Measurements from ENCODE around the gene ESR2. TPM values are rescaled to one million over a fixed set of nuclear protein-coding genes. Genes with fewer than 3 reads are reported as not detected.
A peak's percentile ranks its signal among the peaks of the same experiment; 100 is the strongest.

Gene ESR2
- total and polyA plus RNA-seq, 12 donors: 0.12 to 1.6 (median 0.73) TPM

DNA sequence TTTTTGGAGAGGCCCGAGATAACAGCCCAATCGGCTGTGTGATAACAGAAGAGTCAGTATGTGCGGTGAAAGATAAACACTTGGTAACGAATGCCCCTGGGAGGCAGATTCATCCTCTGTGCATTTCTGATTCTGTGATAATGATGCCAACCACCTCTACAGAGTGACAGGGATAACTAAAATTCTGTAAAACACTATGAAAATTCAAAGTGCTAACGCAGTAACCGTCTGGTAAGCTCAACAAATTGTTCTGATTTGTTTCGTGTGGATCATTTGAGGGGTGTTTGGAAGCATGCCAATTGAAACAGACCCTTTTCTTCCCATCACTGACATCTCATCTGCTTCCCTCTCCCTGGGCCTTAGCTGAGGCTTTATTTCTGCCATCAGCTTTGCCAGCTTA, 76.3 kb downstream of the ESR2 start:
- Histone ChIP-seq H3K36me3 (peaks cover 0 to 100% (median 40%) of the 10 kb centered on the region in 9 donors), H3K27me3 (no peaks in the 10 kb centered on the region), H3K9me3 (no peaks in the 10 kb centered on the region), H3K4me1 (peaks cover 9 to 84% (median 34%) of the 10 kb centered on the region in 9 donors), H3K27ac (peak overlapping the region in 8 of 10 donors; percentile 41 to 81 (median 74)), H3K4me3 (no peak overlapping the region)
- intact Hi-C loops (cut with DNase I): loop anchor here in 1 of 10 donors (2.0 kb wide), 1 partner anchor 19 kb away; no protein-coding TSS in a partner anchor
- 57 to 58% methylated on average over 7 of the region's 7 CpGs for WGBS, 2 donors
- TF ChIP-seq, protein P1, sequence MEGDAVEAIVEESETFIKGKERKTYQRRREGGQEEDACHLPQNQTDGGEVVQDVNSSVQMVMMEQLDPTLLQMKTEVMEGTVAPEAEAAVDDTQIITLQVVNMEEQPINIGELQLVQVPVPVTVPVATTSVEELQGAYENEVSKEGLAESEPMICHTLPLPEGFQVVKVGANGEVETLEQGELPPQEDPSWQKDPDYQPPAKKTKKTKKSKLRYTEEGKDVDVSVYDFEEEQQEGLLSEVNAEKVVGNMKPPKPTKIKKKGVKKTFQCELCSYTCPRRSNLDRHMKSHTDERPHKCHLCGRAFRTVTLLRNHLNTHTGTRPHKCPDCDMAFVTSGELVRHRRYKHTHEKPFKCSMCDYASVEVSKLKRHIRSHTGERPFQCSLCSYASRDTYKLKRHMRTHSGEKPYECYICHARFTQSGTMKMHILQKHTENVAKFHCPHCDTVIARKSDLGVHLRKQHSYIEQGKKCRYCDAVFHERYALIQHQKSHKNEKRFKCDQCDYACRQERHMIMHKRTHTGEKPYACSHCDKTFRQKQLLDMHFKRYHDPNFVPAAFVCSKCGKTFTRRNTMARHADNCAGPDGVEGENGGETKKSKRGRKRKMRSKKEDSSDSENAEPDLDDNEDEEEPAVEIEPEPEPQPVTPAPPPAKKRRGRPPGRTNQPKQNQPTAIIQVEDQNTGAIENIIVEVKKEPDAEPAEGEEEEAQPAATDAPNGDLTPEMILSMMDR (IDR thresholded peaks at IDR 0.05): no peak
- DNase-seq (no peak), ATAC-seq (no peak)

DNA sequence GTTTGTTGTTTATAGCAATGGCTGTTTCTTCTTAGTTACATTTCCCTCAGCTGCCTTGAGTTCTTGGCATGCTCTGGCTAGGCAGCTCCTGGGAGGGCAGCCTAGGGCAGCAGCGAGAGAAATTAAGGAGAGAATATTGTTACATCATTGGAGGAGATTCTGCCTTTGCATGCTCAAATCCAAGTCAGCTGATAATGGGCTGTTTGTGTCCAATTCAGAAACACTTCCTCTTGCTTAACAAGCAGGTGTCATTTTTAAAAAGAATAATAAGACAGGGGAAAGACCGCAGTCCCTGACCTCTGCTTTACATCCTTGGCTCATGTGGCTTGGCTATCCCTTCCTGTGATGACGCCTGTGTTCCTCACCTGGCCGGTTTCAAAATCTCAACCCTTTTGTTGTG, 76.9 kb downstream of the ESR2 start:
- TF ChIP-seq, protein P1 (IDR thresholded peaks at IDR 0.05): no peak
- no peak for ATAC-seq
- DNase-seq: no peak
- no peaks in the 10 kb centered on the region for H3K9me3 ChIP-seq
- peaks cover 9 to 84% (median 34%) of the 10 kb centered on the region in 9 donors for H3K4me1 ChIP-seq
- no peak overlapping the region for H3K4me3 ChIP-seq
- peak overlapping the region in 8 of 10 donors; percentile 41 to 81 (median 70) for H3K27ac ChIP-seq
- peaks cover 0 to 100% (median 40%) of the 10 kb centered on the region in 9 donors for H3K36me3 ChIP-seq
- H3K27me3 ChIP-seq: no peaks in the 10 kb centered on the region
- WGBS, 2 donors: 40 to 45% methylated on average over 4 of the region's 4 CpGs
- intact Hi-C loops (cut with DNase I): loop anchor here in 1 of 10 donors (2.0 kb wide), 1 partner anchor 19 kb away; no protein-coding TSS in a partner anchor

DNA sequence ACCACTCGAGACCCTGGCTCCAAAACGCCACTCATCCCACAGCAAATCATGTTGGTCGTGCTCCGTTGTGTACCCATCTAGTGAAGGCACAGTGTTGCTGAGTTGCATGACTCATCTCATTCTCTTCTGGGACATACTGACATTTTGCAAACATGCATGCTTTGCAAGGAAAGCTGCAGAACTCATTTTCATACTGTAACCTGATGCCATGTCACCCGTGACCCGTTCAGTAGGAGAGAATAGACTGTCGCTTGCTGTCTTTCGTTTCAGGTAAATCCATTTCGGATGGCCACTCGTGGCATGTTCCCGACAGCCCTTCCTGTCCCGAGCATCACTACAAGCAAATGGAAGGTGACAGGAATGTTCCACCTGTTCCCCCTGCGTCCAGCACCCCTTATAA, 78.2 kb downstream of the ESR2 start:
- Histone ChIP-seq H3K4me1 (peaks cover 8 to 75% (median 30%) of the 10 kb centered on the region in 9 donors), H3K4me3 (peak overlapping the region in 3 of 10 donors; percentile 2 to 46 (median 34)), H3K27ac (peak overlapping the region in 7 of 10 donors; percentile 8 to 81 (median 58)), H3K36me3 (peaks cover 0 to 100% (median 41%) of the 10 kb centered on the region in 9 donors), H3K27me3 (no peaks in the 10 kb centered on the region), H3K9me3 (no peaks in the 10 kb centered on the region)
- DNase-seq: no peak
- no peak for ATAC-seq
- TF ChIP-seq, protein P1 (IDR thresholded peaks at IDR 0.05): no peak
- WGBS, 2 donors: 72 to 84% methylated on average over 13 of the region's 13 CpGs
- intact Hi-C loops (cut with DNase I): loop anchor here in 1 of 10 donors (2.0 kb wide), 1 partner anchor 17 kb away; no protein-coding TSS in a partner anchor

DNA sequence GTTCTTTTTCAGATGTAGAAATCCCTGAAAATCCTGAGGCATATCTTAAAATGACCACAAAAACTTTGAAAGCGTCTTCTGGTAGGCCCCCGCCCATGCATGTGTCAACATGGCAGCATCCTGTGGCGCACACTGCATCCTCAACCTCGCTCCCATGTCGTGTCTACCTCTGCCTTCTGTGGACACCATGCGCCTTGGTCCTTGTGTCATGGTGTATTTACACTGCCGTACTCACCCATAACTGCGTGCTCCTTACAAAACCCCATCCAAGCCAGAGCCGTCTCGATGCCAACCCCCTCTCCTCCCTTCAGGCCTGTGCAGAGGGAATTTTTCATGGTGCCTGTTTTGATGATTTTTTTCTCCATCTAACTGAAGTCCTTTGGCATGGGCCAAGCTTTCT, 78.9 kb downstream of the ESR2 start:
- ATAC-seq (no peak), DNase-seq (no peak)
- H3K9me3 ChIP-seq: no peaks in the 10 kb centered on the region
- H3K27me3 ChIP-seq: no peaks in the 10 kb centered on the region
- WGBS, 2 donors: 93 to 95% methylated on average over 10 of the region's 10 CpGs
- peak overlapping the region in 6 of 10 donors; percentile 29 to 46 (median 34) for H3K4me3 ChIP-seq
- intact Hi-C loops (cut with DNase I): no loop called here
- H3K27ac ChIP-seq: peak overlapping the region in 7 of 10 donors; percentile 8 to 81 (median 51)
- H3K4me1 ChIP-seq: peaks cover 4 to 70% (median 25%) of the 10 kb centered on the region in 9 donors
- TF ChIP-seq, protein P1 (IDR thresholded peaks at IDR 0.05): no peak
- H3K36me3 ChIP-seq: peaks cover 0 to 100% (median 45%) of the 10 kb centered on the region in 9 donors
